ENCODE data around the gene DIP2C.

Gene DIP2C

DNA sequence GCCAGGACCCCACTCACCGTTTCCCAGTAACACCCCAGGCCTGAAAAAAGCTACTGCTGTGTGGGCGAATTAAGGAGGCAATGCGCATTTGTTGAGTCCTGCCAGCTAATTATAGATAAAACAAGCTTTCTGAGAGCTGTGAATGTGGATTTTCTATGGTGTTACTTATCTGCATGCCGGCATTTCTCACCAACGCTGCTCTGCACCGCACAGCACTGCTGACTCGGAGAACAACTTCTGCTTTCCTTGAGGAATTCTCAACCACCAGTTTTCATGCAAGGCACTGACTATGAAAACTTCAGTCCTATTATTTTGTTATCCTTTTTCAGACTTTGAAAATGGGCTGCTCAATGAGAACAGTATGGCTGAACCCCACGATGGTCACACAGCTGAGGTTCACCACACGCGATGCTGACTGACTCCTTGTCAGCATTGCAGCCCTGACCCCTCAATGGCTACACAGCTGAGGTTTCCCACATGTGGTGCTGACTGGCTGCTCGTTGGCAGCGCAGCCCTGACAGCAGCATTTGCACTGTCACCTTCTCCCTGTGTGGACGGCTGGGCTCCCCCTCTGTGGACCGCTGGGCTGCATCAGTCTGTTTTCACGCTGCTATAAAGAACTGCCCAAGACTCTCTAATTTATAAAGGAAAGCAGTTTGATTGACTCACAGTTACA, 190.6 kb downstream of the DIP2C start:
- DNase-seq (ENCODE audit: low read depth in 2 of 2), result no peak

DNA sequence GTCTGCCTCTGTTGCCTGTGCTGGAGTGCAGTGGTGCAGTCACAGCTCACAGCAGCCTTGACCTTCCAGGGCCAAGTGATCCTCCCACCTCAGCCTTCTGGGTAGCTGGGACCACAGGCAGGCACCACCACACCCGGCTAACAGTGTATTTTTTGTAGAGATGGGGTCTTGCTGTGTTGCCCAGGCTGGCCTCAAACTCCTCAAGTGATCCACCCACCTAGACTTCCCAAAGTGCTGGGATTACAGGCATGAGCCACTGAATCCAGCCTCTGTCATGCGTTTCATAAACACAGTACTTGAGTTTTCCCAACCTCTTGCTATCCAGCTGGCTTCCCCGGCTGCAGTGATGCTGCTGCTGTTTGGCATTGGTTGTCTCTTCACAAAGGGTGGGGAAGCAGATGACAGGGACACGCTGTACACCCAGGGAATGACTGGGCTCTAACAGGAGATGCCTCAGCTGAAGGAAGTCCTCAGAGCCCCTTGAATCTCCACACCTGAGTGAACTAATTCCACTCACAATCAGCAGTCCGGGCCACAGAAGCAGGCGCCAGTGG, 191.5 kb downstream of the DIP2C start:
- DNase-seq (ENCODE audit: low read depth in 2 of 2), result no peak

DNA sequence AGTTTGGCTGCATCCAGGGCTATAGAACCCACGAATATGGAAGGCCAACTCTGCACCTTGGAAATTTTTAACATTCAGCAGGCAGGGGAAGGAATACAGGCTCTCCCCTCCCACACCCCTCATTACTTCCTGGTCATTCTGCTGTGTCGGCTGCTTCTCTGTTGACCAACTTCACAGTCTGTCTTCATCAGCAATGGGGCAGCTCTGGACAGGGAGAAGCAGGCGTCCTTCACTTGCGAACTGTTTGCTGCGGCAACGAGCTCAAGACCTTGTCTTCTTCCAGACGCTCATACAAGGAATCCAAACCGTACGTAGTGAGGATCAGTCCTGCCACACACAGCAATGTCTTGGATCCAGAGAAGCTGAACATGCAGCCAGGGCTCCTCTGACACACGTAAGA, 192.2 kb downstream of the DIP2C start:
- no peak for DNase-seq (ENCODE audit: low read depth in 2 of 2)

DNA sequence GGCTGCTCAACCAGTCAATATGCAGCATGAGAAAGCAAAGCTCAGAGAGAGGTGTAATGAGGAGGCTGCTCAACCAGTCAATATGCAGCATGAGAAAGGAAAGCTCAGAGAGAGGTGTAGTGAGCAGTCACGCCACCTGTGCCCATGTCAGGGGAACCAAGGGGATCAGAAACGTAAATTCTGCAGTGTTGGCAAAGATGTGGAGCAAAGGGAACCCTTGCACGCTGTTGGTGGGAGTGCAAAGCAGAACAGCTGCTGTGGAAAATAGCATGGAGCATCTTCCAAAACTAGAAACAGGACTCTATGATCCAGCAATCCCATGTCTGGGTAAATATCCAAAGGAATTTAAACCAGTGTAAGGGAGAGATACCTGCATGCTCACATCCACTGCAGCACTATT, 194.9 kb downstream of the DIP2C start:
- no peak for DNase-seq (ENCODE audit: low read depth in 2 of 2)

DNA sequence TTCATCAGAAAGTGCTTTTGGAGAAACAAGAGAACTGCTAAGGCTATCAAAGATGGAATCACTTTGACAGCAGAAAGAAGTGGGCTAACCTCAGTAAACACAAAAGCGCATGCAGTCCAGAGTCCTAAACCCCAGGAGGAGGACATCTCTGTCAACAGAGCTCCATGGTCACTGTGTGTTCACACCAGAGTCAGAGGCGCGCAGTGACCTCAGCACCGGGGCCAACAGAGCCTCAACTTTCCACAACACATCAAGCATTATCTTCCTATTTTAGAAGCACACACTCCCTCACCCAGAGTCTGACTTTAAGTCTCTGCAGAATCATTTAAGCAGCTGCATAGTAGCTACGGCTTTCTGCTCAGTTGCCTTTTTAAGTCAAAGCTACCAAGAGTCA, 195.3 kb downstream of the DIP2C start:
- no peak for DNase-seq (ENCODE audit: low read depth in 2 of 2)

DNA sequence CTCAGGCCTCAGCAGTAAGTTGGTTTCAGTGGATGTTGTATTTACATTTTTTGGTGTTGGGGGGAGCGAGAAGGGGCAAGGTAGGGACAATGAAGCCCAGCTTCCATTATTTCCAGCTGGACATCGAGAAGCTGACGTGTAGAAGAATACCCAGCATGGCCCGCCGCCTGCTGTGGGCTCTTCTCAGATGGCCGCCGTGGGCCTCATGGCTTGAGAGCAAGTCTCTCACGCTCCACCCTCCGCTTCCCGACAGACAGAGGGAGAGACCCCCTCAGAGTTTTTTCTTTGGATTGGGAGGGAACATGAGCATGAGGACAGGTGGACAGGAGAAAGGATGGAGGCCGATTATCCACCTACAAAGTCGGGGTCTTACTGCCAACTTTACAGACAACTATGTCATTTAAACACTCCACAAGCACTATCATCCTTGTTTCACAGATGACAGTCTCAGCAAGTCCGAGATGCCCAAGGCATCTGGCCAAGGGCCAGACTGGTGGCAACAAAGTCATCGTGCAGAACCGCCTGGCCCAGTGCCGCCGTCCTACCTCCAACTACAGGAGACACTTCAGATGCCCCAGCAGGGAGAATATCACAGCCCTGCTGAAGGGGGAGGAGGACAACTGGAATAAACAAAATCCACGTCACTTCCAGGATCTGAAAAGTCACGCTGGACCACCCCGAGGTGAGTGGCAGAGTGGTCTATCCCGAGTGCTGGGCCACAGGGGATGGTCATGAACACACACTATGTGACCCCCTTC, 195.9 kb downstream of the DIP2C start:
- DNase-seq (ENCODE audit: low read depth in 2 of 2), result no peak

DNA sequence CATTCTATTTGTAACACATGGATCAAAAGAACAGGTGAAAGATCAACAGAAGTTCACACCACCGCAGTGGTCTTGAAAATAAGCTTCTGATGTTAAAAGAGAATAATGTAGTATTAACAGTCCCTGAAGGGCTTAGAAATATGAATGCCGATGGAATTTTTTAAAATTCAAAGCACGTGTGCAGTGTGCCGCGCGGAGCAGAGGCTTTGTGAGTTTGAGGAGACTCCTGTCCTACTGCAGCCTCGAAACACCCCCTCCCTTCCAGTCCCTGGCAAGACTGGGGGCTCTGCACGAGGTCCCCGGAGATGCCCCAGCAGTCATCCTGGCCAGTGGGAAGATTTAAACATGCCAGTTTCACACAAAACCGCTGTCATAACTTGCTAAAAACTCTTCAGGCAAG, 196.6 kb downstream of the DIP2C start:
- DNase-seq (ENCODE audit: low read depth in 2 of 2), result no peak

DNA sequence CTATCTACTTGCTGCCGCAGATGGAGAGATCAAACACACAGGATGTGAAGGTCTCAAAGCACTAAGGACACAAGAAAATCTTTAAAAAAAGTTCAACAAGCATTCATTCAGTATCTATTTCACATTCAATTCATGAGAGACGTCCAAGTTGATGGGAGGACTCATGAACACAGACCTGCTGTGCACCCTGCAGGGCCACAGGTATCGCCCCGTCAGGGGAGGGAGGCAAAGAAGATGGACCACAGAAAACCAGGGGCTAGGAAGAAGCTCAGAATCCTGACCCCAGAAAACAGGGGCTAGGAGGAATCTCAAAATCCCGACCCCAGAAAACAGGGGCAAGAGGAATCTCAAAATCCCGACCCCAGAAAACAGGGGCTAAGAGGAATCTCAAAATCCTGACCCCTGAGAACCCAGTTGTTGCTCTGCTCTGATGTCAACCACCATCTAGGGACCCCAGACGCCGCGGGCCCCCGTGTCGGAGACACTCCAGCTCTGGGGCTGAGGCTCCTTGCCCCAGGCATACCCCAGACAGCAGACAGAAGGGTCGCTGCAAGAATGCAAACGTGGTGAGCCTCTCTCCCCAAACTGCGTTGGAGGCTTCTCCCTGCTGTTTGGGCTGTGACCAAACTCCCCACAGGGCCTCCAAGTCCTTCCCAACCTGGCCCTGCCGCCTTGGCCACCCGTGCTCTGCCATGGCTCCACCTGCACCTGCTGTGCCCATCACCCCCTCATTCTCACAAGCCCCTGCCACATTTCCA, 197.6 kb downstream of the DIP2C start:
- DNase-seq (ENCODE audit: low read depth in 2 of 2), result no peak

DNA sequence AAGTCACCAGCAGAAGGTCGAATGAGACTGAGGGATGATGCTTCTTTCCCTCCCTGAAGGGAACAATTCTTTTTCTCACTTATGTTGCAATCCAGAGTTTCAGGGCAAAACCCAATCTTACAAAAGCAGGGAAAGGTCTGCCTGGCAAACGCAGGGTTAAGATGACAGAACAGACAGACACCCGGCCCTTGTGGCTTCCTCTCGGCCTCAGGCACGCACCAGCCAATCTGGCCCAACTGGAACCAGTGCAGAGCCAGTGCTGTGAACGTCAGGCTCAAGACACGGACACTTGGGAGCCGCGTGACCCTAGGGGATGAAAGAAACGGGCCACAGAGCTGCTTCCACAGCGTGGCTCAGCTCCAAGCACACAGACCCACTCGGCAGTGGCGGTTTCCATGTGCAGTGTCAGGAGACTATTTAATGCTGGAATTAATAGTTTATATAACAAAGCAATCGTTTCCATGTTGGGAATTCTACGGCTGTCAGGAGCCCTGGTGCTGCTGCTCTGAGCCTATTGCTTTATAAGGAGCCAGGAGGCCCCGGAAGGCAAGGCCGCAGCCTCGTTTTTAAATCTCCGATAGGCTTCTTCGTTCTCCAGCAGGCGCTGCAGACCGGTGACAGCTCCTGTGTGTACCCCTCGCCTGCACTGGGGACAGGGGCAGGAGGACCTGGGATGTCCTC, 198.4 kb downstream of the DIP2C start:
- DNase-seq (ENCODE audit: low read depth in 2 of 2), result no peak

DNA sequence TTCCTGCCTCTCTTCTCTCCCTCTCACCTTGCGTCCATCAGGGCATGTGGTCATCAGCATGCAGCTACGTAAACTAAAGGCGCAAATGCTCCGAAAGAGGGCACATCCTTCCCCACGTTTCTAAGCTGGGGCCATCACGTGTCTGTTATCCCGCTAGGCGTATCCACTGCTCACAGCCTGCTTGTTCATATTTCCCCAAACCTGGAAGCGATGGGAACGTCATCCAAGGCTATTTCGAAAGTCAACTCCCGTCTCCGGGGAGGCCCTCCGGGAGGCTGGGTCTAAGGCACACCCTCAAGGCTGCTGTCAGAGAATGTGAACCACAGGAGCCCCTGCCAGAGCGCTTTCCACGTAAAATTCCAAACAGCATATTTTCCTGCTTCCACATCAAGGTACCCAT, 199.2 kb downstream of the DIP2C start:
- no peak for DNase-seq (ENCODE audit: low read depth in 2 of 2)

DNA sequence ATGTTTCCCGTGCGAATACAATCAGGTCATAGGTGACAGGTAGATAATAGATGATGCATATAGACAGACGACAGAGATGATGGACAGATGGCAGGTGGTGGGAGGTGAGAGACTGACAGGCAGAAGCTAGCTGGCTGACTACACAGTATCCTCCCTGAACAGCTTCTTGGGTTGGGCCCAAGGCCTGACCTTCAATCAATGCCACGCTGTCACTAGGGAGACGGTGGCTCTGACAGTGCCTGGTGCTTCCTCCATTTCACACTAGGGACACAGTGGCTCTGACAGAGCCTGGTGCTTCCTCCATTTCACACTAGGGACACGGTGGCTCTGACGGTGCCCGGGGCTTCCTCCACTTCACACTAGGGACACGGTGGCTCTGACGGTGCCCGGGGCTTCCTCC, 200.1 kb downstream of the DIP2C start:
- DNase-seq (ENCODE audit: low read depth in 2 of 2), result no peak

DNA sequence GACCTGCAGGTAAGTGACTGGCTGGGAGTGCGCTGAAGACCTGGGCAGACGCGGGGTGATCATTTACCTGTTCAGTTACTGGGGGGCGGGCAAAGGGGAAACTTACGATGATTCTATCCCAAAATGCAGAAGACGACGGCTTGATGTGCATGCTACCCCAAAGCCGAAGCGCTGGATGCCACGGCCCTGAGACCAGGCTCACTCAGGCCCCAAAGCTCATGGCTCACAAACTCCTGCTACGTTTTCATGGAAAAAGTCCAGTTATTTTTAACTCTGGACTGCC, 200.6 kb downstream of the DIP2C start:
- DNase-seq (ENCODE audit: low read depth in 2 of 2), result no peak

DNA sequence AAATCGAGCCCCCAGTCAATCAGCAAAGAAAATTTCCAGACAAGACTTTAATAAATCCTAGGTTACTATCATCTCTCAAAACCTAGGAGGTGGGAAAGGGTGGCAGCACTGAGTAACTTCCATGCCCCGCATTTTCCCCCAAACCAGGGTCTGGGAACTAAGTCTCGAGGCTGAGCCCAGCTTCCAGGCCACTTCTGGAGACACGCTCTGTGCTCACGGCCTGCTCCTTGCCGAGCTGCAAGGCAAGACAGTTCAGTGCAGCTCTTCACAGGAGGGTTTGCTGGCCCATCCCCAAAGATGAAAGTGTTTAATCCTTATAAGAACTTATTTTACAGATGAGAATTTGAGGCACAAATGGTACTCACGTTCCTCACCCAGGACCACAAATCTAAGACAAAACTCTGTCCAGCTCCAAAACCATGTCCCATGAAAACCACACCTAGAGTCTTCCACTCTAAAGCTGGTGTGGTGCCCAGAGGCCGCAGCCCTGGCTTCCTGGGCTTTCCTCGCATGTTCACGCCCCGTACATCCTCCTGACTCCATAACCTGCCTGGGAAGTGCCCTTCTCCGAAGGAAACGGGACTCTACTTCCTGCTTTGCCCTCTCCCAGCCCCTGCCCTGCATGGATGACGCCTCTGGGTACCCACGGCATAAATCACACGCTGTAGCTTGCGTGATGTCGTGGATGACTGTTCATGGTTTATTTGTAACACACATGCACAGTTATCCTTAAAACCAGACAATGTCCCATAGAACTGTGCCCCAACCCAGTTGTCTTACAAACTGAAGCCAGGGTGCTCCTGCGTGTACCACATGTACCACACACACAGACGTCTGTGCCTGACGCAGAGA, 201.2 kb downstream of the DIP2C start:
- no peak for DNase-seq (ENCODE audit: low read depth in 2 of 2)

DNA sequence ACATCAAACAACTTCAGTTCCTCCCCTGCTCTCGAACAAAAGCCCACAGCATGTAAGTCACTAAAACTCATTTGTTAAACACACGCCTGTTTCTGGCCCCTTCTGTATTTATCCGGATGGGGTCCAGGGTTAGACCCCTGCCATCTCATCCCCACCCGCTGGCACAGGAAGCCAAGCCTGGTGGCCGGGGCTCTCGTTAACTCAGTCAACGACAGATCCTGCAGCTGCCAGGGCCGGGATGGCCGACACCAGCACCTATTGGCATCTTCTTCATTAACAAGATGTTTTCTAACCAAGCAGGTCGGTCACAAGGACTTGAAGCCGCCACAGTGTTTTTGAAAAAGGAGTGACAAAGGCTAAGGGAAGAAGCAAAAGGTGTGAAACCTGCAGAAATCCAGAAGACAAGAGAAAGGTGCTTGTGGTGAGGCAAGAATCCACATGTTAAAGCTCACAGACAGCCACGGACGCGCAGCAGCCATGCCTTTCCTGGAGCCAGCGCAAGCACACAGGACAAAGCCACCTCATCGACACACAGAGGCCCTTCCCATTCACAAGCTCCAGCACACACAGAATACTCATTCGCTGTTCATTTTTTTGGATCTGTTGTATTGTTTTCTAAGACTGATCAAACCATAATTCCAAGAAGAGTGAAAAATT, 202.7 kb downstream of the DIP2C start:
- DNase-seq (ENCODE audit: low read depth in 2 of 2), result no peak

DNA sequence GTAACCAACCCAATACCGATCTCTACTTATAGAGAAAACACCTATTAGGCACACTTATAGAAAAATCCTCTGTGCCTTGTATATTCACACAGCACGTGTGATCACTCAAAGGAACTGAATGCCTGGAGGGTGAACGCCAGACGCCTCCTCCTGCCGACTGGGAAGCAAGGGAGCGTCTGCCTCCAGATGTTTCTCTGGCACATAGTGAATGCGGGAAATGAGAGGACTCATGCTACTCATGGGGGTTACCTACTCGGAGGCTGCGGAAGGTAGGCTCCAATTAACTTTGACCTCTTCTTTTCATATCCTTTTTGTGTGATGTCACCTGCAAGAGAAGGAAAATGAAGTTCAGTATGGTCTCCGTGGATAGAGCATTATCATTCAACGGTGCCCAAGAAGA, 203.3 kb downstream of the DIP2C start:
- DNase-seq (ENCODE audit: low read depth in 2 of 2), result no peak

DNA sequence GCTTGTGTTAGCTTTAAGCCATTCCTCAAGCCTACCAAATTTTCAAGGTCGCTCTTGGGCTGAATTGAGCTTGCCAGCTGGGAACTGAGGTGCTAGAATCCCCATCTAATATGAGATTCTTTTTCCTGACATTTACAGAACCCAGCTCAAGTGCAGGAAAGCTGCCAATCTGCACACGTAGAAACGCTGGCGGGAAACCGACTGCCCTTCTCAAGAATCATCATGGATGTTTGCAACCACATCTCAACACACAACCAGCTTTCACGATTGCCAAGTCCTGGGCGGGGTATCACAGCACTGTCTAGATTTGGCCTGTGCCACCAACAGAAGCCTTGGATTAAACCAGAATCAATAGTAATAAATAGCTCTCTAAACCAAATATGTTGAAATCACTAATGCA, 203.7 kb downstream of the DIP2C start:
- DNase-seq (ENCODE audit: low read depth in 2 of 2), result no peak

DNA sequence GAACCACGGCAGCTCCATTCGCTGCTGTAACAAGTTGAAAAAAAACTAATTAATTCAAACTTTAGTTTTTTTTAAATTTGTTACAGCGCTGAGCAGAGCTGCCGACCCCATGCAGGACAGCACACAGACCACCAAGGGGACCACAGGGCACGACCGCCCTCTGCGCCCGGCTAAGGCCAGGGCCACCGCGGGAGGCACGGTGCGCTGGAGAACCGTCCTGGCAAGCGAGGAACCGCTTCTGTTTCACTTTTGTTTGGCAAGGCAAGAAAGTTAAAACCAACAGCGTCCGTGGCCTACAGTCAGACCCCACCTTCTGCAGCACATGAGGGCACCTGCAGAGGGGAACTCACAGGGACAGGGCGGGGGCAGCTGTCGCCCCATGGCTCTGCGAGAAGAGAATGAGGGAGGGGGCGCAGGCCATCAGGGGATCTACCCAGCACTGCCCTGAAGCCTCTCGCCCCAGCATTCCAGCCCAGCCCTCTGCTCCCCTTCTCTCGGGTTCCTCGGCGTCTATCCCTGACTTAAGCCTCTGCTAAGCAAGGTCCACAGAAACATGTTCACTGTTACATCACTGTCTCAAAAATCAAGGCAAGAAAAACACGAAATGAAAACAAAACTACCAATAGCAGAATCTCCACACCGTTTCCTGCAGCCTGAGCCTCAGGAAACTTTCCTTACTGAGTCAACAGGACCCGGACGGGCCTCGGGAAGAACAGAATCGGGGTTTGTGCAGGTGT, 204.4 kb downstream of the DIP2C start:
- no peak for DNase-seq (ENCODE audit: low read depth in 2 of 2)

DNA sequence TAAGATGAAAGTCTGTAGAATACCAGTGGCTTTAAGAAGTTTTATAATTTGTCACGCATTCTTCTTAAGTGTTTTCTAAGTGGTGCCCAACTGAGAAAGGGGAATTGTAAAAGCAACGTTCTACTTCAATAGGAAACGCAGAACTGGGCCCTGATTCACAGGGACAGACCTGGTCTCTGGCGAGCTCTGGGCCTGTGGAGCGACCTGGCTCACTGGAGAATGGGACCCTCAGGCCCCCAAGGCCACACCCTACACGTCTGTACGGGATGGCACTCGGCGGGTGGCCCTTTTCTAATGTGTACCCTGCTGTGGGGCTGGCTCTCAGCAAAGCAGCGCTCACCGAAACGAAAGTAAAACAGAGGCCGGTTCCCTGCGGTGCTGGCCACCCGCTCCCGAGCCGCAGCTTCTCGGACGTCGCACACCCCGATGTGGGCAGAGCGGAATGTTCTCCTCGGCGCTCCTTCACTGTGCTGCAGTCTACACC, 205.0 kb downstream of the DIP2C start:
- no peak for DNase-seq (ENCODE audit: low read depth in 2 of 2)

DNA sequence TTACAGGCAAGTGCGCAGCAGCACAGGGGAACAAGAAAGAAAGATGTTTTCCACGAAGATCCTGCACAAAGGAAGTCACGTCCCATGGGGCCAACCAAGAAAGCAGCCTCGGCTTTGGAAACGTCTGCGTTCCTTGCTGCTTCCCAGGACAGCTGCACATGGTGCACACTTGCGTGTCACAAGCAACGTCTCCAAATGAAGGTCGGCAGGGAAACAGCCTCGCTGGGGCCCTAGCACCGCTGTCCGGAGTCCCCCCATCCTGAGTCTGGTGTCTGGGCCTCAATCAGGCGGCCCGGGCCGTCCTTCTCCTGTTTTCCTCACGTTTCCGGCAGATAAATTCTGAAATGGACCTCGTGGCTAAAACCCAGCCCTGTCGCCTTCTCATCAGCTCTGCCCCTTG, 206.2 kb downstream of the DIP2C start:
- DNase-seq (ENCODE audit: low read depth in 2 of 2), result no peak

DNA sequence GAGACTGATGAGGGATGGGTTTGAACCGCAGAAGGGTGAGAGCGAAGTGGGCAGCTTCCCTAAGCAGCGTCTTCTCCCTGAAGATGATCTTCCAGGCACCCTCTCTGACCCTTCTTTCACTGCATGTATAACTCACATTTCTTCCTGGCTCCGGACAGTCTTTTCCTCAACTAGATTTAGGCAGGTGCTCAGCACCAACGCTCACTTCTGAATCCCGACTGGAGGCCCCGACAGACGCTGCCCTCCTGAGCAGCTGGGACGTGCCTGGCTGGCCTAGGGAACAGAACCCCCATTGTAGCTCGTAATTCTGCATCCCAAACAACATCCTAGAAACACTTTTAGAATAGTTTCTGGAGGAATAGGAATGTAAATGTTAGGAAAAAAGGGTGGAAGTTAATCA, 206.6 kb downstream of the DIP2C start:
- no peak for DNase-seq (ENCODE audit: low read depth in 2 of 2)

Data from stimulated activated CD4-positive, alpha-beta T cell treated with anti-CD3 and anti-CD28 coated beads, Interleukin-1b, Interleukin-23, amount 100 ng/mL, for 4 hours (primary cell).